Sigmoid colon (tissue), 4 donors: ENCODE measurements around the gene C1orf198.

Source experiments
- POLR2A ChIP-seq, 2 donors: fragments of 450-650 bp; IDR thresholded peaks; one replicate each; pipeline ENCODE4 v1.6.1; 2016; ENCODE audit warnings: antibody characterized with exemption in 2 of 2, mild to moderate bottlenecking in 2 of 2, moderate library complexity in 2 of 2
- POLR2AphosphoS5 ChIP-seq, 4 donors: sonication (generic); formaldehyde crosslinking; IDR thresholded peaks; one replicate each; pipeline ENCODE4 v1.6.1; 2017; ENCODE audit warnings: antibody characterized with exemption in 4 of 4
- TF ChIP-seq, protein P1 (sequence below), 4 experiments: fragments of 450-650 bp in 3 of 4; fragments of 200-600 bp in 1 of 4; IDR thresholded peaks; one replicate each; pipeline ENCODE4 v1.5.1; 2016 to 2019; ENCODE audit warnings: antibody characterized with exemption in 4 of 4, mild to moderate bottlenecking in 3 of 4, moderate library complexity in 2 of 4

DNA sequence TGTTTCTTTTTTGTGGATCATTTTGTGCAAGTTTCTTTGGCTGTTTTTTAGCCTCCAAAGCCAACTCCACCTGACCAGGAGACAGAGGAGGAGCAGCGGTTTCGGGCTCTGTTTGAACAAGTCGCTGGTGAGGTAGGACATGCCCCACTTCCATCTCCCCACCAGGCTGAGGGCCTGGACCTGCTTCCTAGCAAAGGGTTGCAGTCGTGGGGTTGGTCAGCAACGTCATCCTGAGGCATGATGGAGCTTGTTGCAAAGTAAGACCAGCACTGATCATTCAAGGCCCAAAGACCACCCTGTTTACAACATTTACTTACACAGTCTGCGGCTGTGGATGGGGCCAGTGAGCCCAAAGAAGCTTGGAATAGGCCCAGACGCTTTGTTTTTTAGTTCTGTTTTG lies 80.8 kb downstream of the C1orf198 start:
- TF ChIP-seq, protein P1, sequence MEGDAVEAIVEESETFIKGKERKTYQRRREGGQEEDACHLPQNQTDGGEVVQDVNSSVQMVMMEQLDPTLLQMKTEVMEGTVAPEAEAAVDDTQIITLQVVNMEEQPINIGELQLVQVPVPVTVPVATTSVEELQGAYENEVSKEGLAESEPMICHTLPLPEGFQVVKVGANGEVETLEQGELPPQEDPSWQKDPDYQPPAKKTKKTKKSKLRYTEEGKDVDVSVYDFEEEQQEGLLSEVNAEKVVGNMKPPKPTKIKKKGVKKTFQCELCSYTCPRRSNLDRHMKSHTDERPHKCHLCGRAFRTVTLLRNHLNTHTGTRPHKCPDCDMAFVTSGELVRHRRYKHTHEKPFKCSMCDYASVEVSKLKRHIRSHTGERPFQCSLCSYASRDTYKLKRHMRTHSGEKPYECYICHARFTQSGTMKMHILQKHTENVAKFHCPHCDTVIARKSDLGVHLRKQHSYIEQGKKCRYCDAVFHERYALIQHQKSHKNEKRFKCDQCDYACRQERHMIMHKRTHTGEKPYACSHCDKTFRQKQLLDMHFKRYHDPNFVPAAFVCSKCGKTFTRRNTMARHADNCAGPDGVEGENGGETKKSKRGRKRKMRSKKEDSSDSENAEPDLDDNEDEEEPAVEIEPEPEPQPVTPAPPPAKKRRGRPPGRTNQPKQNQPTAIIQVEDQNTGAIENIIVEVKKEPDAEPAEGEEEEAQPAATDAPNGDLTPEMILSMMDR (IDR thresholded peaks at IDR 0.05): no peak
- TF ChIP-seq POLR2AphosphoS5 (IDR thresholded peaks at IDR 0.05) (no peak), POLR2A (IDR thresholded peaks at IDR 0.05) (no peak)
